Choroid plexus epithelial cell (primary cell): ENCODE results near the gene STYX.

Experiments
- DNase-seq: peaks from one replicate; pipeline ENCODE4 v3.0.0-alpha.2; 2010; ENCODE audit warnings: low read depth
- H3K4me3 ChIP-seq: 2 replicates; pipeline ENCODE4 v1.5.1; 2011; ENCODE audit warnings: low read depth, mild to moderate bottlenecking, control low read depth, low read length, moderate library complexity
- TF ChIP-seq, protein P1 (sequence below): conservative IDR thresholded peaks from 2 replicates; pipeline ENCODE4 v1.5.1; 2011; ENCODE audit warnings: low read depth, mild to moderate bottlenecking, control low read depth, inconsistent platforms, low read length, moderate library complexity

STYX gene

DNA sequence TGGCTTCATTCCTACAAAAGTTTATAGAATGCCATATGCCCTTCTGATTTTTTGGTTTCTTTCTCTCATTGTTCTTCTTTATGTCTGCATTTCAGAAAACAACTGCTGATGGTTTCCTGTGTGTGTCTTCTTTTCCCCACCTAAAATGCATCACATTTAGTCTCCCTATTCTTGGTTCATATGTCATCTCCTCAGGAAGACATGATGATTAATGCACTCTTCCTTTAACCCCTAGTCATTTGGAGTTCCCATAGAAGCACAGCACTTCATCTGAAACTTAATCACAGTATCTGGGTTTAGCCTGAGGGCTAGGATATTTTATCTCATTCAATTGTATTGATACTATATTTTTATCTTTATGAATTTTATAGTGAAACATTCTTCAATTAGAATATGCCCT lies 39.9 kb downstream of the STYX start:
- TF ChIP-seq, protein P1, sequence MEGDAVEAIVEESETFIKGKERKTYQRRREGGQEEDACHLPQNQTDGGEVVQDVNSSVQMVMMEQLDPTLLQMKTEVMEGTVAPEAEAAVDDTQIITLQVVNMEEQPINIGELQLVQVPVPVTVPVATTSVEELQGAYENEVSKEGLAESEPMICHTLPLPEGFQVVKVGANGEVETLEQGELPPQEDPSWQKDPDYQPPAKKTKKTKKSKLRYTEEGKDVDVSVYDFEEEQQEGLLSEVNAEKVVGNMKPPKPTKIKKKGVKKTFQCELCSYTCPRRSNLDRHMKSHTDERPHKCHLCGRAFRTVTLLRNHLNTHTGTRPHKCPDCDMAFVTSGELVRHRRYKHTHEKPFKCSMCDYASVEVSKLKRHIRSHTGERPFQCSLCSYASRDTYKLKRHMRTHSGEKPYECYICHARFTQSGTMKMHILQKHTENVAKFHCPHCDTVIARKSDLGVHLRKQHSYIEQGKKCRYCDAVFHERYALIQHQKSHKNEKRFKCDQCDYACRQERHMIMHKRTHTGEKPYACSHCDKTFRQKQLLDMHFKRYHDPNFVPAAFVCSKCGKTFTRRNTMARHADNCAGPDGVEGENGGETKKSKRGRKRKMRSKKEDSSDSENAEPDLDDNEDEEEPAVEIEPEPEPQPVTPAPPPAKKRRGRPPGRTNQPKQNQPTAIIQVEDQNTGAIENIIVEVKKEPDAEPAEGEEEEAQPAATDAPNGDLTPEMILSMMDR = no peak
- no peak overlapping the region for H3K4me3 ChIP-seq
- DNase-seq = peak; percentile 13

DNA sequence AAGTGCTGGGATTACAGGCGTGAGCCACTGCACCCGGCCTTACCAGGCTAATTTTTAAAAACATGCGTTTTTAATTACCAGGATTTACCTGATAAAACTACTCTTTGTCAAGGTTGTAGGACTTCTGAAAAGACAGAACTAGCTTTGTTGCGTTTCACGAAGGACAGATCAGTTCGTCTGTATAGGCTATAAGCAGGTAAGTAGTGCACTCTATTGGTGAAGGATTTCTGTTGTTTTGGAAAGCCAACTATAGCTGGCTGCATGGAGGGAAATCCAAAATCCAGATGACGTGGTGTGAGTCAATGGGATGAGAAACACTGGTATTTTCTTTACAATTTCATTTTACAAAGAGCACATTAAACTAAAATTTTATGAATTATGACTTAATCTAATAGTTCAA lies 46.9 kb downstream of the STYX start:
- no peak for DNase-seq
- no peak overlapping the region for H3K4me3 ChIP-seq
- TF ChIP-seq, protein P1 = no peak

DNA sequence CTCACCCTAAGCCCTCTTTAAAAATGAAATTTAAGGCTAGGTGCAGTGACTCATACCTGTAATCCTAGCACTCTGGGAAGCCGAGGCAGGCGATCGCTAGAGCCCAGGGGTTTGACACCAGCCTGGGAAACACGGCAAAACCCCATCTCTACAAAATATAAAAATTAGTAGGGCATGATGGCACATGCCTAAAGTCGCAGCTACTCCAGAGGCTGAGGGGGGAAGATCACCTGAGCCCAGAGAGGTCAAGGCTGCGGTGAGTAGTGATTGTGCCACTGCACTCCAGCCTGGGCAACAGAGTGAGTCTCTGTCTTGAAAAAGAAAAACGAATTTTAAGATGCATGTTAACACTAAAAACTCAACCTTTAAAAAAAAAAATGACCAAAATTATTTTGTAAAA lies 48.7 kb downstream of the STYX start:
- no peak for DNase-seq
- no peak overlapping the region for H3K4me3 ChIP-seq
- TF ChIP-seq, protein P1 = no peak

DNA sequence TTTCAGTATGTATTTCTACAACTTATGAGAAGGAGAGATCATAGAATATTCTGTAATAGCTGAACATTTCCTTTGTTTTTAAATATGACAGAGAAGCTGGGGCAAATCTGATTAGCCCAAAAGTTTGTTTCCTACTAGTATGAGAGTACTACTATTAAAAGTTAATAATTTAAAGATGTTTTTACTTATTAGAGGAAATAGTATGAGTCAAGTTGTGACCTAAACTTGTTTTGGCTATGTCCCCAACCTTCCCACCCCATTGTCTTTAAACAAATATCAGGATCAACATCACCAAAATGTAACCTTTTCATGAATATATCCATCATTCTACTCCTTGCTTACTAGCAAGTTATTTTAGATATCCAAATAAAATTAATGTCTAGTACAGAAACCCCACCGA lies 50.9 kb downstream of the STYX start:
- H3K4me3 ChIP-seq = no peak overlapping the region
- no peak for DNase-seq
- TF ChIP-seq, protein P1 = no peak

DNA sequence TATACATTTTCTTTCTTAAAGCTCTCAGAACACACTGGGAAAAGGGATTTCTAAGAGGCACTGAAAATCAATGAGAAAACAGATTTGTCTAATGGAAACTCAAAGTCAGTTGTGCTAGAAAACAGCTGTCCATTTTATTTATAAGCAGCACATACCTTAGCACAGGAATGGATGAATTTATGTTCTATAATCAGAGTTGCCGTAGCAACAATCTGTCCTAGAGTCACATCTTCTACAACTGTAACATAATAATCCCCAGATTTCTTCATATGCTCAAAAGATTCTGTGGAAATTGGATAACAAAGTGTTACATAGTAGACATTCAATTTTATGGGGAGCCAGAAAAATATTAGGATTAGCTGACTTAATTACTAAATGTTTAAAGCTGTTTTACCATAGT lies 51.7 kb downstream of the STYX start:
- DNase-seq = peak; percentile 46
- no peak overlapping the region for H3K4me3 ChIP-seq
- TF ChIP-seq, protein P1 = no peak

DNA sequence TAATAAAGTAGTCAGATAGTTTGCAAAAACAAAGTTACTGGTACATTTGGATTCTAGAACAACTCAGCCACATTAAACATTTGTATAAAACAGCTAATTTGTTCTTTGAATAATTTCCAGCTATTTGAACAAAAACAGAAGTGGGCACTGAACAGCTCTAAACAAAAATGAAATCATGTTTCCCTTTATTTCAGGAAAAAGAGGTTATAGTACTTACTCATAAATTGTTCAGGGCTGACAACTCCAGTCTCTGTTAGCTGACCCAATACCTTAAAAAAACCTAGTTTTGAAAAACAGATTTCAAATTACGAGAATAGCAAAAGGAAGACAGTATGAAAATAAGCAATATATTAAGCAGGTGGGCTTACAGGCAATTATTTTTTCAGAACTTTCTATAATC lies 53.2 kb downstream of the STYX start:
- TF ChIP-seq, protein P1 = no peak
- no peak overlapping the region for H3K4me3 ChIP-seq
- no peak for DNase-seq

DNA sequence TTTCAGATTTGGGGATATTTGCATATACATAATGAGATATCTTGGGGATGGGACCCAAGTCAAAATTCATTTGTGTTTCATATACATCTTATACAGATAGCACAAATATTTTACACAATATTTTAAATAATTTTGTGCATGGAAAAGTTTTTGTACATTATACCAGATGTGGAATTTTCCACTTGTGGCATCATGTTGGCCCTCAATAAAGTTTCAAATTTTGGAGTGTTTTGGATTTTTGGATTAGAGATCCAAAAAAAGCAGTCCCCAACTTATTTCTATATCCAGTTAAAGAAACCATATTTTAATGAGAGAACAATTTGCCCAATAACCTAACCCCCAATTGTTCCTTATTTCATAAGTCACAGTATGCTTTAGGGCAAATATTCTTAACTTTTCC lies 56.9 kb downstream of the STYX start:
- TF ChIP-seq, protein P1 = no peak
- no peak for DNase-seq
- H3K4me3 ChIP-seq = no peak overlapping the region
